NCI-H748 treated with DMSO at 0.1 percent for 48 hours (cell line): ENCODE data around the gene SIX3.
A peak's percentile ranks its signal among the peaks of the same experiment; 100 is the strongest.

Experiments
- DNase-seq: peaks from one replicate; lab custom pipeline; 2025; lab: John Stamatoyannopoulos, UW

SIX3 gene

DNA sequence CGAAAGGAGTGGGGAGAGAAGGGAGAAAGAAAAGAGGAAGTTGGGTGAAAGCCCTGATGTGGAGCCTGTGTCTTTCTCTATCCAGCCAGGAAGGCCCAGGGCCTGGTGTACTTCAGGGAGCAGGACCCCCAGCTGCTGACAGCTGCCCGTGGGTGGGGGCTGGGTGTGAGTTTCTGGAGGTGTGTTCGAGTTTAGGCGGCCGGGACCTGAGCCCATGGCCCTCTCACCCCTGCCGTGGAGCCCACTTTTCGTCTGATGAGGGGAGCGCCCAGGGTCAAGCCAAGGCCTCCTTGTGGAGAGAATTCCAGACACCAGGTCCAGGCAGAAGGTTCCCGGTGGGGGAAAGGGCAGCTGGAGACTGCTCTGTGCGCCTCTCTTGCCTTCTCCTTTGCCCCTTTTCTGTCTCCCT lies 2.2 kb downstream of the SIX3 start:
- DNase-seq: no peak

DNA sequence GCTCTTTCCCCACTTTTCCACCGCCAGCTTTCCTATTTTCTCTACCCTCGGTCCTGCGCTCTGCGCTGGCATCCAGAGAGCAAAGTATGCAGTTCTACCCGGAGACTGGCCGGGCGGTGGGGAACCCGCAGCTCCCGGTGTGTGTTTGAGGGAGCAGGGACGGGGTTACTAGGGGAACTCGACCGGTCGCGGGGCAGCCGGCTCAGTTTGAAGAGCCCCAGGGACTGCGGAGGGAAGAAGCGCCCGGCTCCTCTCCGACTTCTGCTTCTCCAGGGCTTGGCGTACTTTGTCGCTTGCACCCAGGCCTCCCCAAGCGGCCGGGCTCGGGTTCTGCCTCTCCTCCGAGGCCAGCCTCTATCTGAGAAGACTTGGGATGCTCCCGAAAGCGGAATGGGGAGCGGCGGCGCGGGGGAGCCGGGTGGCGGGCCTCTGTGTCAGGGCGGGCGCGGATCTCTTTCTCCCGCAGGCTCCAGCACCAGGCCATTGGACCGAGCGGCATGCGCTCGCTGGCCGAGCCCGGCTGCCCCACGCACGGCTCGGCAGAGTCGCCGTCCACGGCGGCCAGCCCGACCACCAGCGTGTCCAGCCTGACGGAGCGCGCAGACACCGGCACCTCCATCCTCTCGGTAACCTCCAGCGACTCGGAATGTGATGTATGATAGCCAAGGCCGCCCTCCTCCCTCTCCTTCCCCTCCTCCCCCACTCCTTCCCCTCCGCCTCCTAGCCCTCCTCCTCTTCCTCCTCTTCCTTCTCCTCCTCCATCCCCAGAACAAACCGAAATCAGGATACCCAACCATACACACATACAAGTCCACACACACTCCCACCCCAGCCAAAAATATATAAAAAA lies 2.8 kb downstream of the SIX3 start:
- no peak for DNase-seq

DNA sequence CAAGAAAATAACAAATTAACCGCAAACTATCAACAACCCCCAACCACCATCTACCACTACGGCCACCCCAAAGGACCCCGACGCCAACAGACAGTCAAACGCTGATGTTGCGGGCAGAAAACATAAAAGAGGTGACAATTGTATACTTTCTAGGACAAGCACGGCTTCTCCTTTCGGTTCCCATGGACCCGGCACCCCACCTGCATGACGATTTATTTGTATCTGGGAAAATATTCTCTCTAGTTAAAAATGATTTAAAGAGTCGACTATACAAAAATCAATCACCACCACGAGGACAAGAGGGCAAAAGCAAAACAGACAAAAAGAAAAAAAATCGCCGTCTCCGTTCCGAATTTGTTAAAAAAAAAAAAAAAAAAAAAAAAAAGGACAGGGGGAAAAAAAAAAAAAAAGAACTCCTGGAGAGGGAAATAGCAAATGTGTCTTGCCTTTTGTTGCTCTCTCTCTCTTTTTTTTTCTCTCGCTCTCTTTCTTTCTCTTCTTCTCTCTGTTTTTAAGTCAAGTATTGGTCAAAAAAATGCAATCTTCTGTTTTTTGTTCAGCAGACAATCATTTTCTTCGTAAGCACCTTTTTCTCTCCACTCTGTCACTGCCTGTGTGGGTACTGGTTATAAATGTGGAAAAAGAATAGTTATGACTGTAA lies 3.6 kb downstream of the SIX3 start:
- DNase-seq: no peak

DNA sequence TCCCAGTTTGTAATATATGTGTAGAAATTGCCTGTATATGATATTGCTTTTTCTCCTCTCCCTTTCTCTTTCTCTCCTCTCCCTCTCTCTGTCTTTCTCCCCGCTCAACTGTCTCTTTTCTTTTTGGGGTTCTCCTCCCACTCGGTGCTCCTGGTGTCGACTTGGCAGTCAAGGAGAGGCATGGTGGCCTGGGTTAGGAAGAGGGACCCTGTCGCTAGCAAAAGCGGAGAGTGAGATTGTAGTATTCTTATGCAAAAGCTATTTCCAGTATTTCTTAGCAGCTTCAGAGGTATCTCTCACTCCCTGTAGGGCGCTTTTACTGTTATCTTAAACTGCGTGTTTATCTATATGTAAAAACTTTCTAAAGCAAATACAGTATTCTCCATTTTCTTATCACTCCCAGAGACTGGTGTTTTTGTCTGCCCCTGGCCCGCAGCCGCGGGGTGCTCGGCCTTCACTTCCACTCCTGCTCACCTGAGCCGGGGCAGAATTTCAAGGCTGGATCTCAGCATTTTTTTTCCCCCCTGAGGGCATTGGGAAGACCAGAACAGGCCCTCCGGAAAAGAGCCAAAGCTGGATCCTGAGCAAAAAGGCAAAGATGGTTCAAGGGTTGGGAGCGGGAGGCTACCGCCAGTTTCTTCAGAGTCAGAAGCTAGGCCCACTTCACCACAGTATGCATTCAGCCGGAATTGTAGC lies 4.3 kb downstream of the SIX3 start:
- DNase-seq: no peak

DNA sequence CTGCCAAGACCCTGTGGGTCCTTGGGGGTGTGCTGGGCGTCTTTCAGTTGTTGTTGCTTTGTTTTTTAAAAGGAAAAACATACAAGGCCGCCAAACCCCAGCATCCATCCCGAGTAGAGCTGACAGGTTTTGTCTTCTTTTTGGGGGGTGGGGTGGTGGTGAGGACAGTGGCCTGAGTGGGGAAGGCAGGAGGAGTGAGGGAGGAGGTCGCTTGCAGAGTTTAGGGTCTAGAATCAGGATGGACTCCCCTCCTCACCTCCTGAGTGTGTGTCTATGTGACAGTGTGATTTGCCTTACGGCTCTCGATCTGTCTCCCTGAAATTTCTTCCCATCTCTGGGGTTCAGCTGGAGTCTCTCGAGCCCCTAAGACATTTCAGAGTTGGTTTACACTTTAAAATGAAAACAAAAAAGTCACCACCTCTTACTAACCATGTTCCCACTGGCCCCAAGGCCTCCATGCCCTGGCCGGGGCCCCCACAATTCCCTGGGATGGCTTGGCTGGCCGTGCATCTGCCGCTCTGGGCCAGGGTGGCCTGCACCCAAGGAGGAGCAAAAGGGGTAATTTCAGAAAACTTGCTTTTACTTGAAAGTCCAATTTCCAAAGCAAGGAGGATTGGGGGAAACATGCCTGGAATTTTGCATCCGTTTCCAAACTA lies 5.0 kb downstream of the SIX3 start:
- DNase-seq: no peak

DNA sequence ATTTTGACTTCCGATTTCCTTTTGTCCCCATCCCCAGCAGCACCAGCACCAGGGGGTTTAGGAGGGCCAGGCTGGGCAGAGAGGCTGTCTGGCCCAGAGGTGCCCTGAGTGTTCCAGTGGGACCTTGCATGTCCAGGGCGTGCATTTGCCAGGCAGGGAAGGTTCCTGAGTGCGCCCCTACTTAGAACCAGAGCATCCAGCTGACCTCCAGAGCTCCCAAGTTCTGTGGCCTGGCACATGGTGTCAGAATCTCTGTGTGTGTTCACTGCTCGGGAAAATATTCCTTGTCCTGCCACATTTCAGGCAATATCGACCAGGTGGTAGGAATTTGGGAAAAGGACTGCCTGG lies 5.5 kb downstream of the SIX3 start:
- DNase-seq: no peak

DNA sequence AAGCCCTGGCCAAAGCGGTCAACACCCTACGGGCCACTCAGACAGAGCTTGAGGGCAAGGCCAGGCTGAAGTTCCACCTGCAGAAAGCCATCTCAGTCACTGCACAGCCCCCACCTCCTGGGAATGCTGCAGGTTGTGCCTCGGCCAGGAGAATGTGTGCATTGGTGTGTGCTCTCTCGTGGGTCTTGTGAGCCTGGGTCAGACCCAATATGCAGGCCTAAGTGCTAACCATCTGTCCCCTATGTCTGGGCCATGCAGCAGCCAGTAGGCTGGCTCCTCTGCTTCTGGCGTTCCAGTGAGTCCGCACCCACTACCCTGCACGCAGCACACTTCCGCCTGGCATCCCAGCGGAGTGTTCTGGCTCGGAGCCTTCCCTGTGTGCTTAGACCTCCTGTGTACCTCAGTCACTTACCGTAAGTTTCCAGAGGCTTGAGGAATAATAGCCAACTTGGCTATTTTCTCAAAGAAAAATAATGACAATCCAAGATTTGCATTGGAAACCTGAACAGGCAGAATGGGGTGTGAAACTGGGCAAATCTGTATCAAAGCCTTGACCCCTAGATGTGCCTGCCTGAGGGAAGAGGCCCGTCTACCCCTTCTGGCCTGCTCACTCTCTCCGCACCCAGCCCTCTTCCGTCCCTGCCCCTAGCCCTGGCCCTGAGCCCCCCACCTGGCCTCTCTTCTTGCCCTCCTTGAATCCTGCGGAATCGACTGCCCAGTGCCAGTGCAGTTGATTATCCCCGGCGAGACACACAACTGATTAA lies 7.2 kb downstream of the SIX3 start:
- no peak for DNase-seq

DNA sequence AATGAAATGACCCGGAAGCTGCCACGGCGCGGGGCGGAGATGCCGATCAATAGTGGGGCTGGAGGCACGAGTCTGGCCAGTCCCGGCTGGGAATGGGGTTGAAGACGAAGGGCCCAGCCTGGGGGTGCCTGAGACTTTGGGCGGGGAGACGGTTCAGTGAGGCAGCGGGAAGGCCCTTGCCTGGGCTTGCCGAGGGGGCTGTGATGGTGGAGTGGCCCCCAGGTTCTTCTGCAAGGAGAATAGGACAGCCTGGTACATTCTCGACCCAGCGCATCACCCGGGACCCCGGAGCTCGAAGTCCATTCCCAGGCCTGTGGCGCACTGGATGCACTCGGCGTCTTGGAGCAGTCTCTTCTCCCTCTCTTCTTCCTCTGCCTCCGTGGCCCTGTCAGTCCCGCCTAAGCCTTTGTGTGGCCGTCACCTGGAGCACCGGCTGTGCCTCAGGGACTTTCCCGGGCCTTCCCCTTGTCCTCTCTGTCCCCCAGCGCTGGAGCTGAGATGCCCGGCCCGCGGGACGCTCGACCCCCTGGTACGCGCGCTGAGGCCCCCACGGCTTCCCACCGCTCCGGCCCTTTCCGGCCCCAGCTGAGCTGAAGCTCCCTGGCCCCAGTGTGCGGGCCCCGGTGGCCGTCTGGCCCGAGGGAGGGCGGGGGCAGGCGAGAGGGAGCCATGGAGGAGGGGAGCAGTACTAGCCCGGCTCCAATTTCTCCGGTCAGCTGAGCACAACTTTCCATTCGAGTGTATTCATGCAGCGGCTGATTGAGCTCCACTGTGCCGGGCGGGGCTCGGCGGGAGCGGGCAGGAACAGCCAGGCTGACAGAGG lies 8.0 kb downstream of the SIX3 start:
- DNase-seq: peak; percentile 34

DNA sequence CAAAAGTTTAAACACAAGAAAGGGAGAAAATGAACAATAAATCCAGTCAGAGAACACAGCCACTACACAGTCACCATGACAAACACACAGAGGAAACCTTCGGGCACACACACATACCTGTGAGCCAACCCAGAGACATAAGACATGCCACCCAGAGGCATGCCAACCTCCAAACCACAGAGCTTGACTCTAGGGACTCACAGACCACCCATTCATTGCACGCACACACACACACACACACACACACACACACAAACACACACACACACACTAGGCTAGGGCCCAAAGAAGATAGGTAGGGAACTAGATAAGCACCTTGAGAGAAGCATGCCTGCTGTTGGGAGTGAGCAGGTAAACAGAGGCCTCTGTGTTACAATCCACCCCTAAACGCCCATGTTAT lies 9.1 kb downstream of the SIX3 start:
- DNase-seq: no peak

DNA sequence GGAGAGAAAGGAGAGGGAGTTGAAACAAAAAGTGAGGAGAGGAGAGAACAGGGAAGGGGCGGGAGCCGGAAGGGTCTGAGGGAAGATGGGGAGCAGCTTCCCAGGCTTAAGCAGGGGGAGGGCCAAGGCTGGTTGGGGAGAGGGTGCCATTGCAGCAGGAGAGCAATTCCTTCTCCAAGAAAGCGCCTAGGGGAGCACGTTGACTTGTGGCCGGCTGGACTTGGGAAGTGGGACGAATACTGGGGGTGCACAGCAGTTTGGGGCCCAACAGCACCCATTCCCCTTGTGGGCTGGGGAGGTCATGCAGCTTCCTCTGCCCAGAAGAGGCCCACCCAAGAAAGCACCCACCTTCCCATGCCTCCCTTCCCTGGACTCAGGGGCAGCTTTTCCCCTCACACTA lies 9.6 kb downstream of the SIX3 start:
- DNase-seq: no peak

DNA sequence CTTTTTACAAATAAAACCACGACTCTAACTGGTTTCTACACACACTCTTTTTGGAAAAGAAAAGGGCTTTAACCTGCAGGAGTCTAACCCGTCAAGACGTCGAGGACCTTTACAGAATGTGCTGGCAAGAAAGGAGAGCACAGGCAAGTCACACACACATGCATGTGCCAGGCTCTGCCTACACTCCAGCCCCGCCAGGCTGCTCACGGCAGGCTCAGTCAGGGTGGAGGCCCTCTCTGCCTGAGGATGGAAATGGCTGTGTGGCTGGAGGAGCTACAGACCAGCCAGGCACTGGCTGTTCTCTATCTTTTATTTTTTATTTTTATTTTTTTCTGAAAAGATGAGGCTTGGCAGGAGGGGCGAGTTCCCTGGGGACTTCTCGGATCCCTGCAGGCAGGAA lies 10.2 kb downstream of the SIX3 start:
- no peak for DNase-seq

DNA sequence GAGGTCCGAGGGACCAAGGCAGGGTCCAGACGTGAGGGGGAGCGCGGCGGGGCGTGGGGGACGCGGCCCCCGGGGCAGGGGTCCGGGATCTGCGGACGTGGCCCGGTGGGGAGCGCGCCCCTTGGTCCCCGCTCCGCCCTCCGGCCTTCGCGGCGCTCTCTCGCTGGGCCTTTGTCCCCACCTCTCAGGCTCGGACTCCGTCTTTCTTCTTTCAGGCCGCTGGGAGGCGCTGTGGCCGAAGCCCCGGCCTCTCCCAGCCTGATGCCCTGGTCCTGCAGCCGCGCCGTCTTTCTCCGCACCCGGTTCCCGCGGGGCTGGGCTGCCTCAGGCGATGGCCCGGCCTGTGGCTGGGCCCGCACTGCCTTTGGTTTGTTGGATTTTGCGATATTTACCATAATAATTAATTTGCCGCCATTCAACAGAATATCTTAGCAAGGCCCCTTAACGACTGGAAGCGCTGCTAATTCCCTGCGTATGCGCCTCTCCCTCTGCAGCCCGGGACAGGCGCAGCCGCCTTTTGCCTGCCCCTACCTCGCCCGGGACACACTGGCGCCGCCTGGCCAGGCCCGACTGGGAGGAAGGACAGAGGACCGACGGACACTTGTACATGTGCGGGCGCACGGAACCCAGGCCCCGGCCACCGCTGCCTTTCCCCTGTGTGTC lies 10.8 kb downstream of the SIX3 start:
- DNase-seq: no peak

DNA sequence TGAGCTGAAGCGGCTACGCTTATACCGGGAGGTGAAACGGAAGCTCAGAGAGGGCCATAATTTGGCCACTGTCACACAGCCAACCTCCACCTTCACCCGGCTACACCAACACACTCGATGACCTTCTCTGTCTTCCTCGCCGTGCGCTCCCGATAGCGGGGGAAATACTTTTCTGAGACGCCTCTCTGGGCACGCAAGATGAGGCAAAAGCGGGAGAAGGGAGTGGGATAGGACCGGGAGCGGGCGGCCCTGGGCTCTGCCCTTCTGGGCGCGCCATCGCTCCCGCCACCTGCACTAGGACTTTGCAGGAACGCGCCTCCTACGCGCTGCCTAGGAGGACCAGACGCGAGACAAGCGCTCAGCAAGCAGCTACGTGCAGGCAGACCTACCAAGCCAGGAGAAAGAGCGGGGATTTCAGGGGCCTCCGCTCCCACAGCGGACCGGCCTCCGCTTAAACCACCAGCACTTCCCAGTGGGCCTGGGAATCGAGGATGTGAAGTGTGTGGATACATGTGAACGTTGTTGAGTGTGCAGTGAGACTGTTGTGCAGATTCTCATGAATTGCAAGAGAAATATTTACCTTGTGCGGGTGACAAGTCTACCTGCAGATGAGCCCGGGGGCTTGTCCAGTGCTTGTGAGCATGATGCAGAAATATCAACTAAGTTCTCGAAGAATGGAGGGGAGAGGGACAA lies 11.4 kb downstream of the SIX3 start:
- DNase-seq: no peak

DNA sequence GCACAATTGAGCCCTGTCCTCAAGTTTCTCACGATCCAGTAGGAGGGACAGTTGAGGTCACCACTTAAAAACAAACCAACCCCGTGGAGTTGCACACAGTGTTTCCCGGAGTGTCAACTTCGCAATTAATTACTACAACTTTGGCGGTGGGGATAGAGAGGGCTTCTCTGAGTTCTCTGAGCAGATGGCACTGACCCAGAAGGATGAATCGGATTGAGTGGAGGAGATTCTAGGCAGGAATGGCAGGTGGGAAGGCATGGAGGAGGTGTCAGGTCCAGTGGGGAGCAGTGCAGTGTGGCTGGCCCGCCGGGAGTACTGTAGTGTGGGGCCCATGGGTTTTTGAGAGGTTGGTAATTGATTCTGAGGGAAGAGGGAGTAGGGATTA lies 12.0 kb downstream of the SIX3 start:
- DNase-seq: no peak

DNA sequence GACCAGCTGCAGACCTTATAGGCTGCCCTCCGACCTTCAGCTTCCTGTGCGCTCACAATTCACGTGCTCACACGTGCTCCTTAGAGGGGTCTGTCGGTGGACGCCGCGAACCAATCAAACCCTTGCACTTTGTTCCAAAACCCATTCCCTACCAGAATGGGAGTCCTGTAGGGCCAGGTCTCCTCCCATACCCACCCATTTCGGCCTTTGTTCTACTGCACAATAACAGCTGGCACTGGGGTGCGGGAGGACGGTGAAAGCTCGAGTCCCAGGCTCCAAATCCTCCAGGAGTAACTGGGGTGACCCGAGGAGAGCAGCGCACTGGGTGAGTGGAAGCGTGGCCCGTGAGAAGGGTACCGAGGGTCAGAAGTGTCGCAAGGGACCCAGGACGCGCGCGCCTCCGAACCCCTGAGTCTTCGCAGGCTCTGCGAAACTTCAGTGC lies 13.0 kb downstream of the SIX3 start:
- no peak for DNase-seq

DNA sequence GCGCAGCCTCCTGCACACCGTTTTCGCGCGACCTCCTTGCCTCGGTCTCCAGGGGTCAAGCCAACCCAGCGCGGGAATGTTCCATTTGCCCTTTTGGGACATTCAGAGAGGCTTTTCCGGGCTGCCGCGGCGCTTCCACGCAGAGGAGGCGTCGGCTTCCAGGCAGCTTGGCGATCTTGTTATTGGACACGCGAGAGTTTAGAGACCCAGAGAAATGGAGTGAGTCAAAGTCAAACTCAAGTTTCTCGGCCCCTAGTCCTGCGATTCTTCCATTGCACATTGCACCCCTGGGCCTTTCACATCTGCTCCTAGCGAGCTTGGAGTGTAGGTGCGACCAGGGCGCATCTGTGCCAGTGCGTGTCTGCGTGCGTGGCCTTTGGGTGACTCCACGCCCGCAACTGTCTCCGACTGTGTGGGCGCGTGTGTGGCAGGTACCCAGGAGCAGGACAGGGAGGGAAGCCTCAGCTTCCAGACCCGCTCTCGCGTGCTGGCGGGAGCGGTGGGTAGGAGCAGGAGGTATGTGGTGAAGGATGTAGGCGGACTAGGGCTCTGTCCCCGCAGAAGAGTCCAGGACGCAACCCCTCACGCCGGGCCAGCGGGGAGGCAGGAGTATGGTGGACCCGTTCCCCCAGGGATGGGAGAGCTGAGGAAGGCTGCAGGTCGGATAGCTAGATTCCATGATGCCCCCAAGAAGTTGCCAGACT lies 13.5 kb downstream of the SIX3 start:
- no peak for DNase-seq

DNA sequence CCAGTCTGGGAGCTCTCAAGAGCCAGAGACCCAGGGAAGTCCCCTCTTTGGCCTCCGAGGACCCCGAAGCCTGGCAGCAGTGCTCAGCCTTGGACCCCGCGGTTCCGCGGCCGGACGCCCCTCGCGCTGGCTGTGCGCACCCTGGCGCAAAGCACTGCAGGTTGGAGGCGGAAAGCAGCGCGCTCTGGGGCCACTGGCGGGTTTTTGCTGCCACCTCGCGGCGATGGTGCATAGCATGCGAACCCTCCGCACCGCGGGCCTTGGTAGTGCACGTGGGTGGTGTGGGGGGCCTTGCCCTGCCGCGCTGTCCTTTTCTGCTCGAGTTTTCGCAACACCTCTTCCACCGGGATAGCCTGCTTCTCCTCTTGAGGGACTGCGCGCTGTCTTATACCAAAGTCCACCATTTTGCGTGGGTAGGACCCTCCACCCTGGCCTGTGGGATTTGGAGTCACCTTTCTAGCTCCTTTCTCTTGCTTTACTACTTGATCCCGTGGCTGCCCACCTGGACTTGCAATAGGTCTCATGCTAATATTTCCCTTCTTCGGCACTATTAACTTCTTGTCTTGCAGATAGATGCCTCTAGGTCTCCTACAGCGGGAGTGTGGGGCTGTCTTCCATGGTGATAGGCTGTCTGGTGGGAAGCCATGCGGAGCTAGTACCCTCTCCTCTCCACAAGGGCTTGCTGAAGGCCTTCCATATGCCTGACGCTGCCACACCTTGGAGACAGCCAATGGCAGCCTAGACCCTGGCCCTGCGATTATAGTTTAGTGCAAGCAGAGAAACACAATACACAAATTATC lies 14.3 kb downstream of the SIX3 start:
- DNase-seq: peak; percentile 33

DNA sequence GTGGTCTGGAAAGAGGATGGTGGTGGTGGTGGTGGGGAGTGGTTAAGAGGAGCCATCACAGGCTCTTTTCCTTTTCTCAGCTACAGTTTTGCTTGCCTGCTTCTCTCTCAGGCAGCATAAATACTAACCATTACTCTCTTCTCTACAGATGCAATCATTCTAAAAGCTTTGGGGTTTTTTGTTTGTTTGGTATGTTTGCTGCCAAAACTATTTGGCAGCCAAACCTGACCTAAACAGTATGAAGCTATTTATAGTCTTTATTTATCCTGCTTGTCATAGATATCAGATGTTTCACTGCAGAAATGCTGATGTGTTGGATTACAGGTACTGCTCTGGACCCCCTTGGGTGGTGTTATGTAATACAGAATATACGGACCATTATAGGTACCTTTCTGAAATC lies 15.3 kb downstream of the SIX3 start:
- no peak for DNase-seq
